GM19395 (cell line): ENCODE measurements around the gene COG4.
A peak's percentile ranks its signal among the peaks of the same experiment; 100 is the strongest.
"Not testable (repeated sequence)": the region's sequence is repeated elsewhere in the genome, so short reads cannot be mapped to it uniquely, and the experiment has no call there.

Source experiments
- ATAC-seq: cut with Tn5 transposase; IDR thresholded peaks from one replicate; pipeline ENCODE4 v1.9.1; 2021; ENCODE audit warnings: mild to moderate bottlenecking, moderate library complexity; ENCODE audit not compliant: unreplicated experiment

Gene COG4

DNA sequence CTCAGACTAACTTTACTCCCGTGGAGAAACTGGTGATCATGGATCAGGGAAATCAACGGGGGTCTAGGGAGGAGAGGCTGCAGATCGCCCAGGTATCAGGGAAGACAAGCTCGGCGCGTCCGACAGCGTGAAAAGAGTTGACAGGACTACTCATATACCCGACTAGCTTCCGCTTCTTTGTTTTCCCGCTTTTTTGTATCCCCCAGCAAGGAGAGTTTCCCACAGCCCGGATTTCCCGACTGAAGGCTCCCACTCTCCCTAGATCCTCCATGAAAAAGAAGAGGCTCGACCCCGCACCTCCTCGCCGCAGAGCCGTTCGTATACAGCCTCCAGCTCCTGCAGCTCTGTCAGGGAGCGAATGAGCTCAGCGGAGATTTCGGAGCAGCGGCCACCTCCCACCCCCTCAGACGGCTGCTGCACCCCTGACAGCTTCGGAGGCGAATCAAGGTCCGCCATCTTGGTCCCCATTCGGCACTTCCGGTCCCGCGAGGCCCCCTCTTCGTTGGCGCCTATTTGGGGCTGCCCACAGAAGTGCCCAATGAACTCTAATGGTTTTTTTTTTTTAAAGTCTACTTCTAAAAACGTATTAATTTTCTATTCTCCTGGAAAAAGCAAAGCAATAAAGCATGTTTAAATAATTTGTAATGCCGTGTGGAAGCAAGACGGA lies at the start of gene COG4:
TSS of gene COG4 (minus strand) at position 479 of the 667 bp plus-strand sequence. CDS start at position 468, 11 bp downstream.
- peak; percentile 67 for ATAC-seq

DNA sequence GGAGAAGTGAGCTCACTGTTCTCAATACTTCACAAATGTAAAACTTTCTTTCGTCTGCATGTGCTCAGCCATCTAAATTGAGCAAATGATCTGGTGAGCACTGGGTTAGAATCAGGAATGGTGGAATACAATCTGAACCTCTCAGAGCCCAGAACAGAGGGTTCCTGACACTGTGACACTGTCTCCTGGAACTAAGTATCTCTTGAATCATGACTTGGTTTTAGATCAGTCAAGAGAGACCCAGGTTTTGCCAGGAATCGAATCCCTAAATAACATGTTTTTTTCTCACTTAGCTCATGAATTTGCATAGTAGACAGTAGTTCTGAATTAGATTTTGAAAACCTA lies 49.5 kb upstream of the COG4 start:
- no peak for ATAC-seq

DNA sequence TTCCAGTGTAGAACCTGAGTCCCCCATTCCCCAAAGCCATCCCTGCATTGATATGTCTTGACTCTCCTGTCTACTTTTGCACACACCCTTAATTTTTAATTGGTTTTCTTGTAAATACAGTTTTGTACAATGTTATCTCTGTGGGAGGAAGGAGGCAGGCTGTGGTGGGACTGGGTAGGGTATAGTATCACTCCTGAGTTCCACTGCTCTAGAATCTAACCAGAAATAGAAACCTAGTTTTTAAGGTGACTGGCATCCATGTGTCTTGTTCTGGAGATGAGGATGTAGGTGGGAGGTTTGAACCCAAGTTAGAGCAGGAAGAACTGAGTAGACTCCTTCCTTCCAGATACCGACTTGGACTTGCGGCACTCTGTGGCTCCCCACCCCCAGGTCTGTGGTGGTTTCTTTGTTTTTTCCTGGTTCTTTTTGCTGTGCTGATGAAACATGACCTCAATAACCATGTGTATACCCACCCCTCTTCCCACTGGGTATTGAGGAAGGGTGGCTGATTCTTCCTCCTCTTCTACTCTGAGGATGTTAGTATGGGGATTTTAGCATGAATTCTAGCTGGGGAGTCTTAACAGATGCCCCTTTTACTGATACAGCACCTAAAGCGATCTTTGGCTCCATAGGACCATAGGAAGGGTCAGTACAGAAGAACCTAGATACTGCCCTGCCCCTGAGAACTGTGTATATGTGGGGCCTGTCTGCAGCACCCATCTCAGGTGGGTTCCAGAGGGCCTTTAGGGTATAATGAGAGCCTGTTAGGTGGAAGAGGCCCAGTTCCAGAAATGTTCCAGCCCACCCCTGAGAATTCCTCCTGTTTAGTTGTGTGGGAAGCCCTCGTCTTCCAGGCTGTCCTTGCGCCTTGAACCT lies 48.9 kb upstream of the COG4 start:
- no peak for ATAC-seq

- no peak for ATAC-seq
These were observed 48.3 kb upstream of the COG4 start for GRCh38 chr16:70571623-70572022.

DNA sequence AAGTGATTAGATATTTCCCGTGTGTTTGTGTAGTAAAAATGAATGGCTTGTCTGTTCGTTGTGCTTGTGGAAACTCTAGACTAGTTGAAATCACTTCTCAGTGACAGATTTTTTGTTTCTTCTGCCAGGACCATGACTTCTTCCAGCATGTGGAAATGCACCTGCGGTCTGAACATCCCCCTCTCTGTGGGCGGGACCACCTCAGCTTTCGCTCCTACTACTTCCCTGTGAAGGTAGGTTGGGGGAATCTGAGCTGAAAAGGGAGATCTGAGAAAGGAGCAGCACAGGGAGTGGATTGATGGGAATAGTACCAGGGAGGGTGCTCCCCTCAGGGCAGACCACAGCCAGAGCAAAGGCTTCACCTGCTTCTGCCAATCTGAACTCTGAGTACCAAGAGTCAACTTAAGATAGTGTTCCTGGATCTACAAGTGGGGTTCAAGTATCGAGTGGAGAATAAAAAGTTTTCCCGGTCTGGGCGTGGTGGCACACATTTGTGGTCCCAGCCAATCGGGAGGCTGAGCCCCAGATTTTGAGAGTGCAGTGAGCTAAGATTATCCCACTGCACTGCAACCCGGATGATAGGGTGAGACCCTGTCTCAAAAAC lies 47.7 kb upstream of the COG4 start:
- no peak for ATAC-seq

GRCh38 chr16:70569752-70570151 lies 46.4 kb upstream of the COG4 start:
- no peak for ATAC-seq

DNA sequence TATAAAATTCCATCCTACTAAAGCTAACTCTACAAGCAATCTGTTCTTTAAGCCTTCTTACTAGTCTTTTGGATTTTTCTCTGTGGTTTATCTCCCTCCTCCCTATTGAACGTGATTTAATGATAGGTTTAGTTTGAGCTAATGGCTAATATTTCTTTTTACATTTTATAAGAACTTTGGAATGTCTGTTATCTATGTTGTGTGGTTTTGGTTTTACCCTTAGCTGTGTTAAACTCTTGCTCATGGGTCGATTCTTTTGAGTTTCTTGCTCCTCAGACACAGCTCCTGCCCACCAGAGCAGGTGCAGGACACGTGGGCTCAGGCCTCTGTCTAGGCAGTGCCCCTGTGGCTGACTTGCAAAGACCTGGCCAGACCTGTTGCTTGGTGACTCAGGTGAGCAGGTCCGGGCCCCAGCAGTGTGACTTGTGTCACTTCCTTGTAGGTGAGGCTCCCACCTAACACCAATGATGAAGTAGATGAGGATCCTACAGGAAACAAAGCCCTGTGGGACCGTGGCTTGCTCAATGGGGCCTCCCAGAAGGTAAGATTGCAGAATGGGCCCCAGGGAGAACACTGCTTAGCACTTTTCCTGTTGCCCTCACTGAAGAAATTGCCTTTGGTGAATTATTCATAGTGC lies 45.4 kb upstream of the COG4 start:
- no peak for ATAC-seq

DNA sequence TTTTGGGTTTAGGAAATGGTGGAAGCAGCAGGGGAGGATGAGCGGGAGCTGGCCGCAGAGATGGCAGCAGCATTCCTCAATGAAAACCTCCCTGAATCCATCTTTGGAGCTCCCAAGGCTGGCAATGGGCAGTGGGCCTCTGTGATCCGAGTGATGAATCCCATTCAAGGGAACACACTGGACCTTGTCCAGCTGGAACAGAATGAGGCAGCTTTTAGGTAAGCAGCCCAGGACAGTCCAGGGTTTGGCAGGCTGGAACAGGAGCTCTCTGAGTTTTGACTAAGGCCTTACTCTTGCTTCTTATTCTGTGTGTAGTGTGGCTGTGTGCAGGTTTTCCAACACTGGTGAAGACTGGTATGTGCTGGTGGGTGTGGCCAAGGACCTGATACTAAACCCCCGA lies 41.7 kb upstream of the COG4 start:
- no peak for ATAC-seq

DNA sequence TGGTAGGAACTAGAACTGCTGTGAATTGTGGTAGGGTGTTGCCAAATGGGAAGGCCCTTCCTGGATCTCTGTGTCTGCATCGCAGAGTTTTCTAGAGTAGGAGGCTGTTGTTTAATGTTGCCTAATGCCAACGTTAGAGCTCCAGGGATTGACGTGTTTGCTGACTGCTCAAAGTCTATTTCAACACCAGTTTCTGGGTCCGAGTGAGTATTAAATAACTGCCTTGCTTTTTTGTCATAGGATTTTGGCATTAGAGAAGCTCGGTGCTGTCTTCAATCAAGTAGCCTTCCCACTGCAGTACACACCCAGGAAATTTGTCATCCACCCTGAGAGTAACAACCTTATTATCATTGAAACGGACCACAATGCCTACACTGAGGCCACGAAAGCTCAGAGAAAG lies 40.3 kb upstream of the COG4 start:
- no peak for ATAC-seq

DNA sequence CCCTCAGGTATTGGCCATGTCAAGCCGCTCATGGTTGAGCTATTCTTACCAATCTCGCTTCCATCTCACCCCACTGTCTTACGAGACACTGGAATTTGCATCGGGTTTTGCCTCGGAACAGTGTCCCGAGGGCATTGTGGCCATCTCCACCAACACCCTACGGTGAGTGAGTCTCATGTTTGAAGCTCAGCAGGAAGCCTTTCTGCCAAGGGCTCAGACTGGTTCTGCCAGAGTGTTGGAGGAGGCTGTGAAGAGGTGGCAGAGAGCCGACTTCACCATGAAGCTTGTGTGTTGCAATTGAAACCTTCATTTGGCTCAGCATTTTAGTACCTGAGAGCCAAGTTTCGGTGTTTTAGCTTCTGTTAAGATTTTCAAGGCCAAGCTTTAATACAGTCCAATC lies 38.3 kb upstream of the COG4 start:
- ATAC-seq = no peak

DNA sequence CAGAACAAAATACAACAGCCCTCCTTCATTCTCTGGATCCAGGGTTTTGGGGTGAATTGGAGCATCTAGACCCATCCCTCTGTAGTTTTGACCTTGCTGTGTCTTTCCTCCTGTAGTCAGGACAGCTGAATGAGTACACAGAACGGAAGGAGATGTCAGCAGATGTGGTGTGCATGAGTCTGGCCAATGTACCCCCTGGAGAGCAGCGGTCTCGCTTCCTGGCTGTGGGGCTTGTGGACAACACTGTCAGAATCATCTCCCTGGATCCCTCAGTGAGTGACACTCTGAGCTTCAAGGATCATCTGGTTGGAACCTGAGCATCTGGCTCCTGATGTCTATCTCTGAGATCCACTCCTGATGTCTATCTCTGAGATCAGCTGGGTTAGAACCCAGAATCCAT lies 32.7 kb upstream of the COG4 start:
- ATAC-seq = no peak

GRCh38 chr16:70553645-70554044 lies 30.3 kb upstream of the COG4 start:
- no peak for ATAC-seq

DNA sequence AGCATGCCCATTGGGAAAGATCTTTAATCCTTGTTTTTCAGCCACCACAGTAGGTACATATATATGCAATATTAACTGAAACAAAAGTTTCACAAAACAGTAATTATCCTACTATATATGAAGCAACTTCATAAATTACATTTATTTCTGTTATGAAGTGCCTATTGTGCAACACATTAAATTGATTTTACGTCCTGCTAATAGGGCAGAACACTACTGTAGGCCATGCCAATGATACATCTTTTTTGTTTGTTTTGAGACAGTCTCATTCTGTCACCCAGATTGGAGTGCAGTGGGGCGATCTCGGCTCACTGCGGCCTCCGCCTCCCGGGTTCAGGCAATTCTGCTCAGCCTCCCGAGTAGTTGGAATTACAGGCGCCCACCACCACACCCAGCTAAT lies 29.3 kb upstream of the COG4 start:
- ATAC-seq = no peak

GRCh38 chr16:70551788-70552187 lies 28.4 kb upstream of the COG4 start:
- no peak for ATAC-seq

- ATAC-seq = no peak
These were observed 26.7 kb upstream of the COG4 start for GRCh38 chr16:70550082-70550481.

GRCh38 chr16:70548936-70549335 lies 25.6 kb upstream of the COG4 start:
- ATAC-seq = no peak

DNA sequence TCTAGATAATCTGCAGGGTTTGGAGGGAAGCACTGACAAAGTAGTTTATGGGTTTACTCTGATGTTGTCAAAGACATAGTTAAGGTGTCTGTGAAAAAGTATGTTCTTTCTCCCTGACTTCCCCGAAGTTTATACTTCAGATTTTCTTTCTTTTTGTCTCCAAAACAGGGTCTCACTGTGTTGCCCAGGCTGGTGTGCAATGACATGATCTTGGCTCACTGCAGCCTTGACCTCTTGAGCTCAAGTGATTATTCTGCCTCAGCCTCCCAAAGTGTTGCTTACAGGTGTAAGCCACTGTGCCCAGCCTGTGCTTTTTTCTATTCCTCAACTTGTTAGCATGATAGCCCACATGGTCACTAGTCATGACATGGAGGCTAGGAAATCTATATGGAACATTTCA lies 21.2 kb upstream of the COG4 start:
- no peak for ATAC-seq

DNA sequence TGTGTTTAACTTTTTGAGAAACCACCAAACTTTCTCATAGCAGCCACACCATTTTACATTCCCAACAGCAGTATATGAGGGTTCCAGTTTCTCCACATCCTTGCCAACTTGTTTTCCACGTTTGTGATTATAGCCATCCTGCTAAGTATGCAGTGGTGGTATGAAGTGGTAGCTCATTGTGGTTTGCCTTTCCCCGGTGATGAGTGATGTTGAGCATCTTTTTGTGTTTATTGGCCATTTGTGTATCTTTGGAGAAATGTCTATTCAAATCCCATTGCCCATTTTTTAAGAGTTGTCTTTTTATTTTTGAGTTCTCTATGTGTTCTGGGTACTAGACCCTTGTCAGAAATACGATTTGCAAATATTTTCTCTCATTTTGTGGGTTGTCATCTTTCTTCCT lies 17.6 kb upstream of the COG4 start:
- ATAC-seq = no peak

GRCh38 chr16:70534971-70535370 lies 11.6 kb upstream of the COG4 start:
- no peak for ATAC-seq

DNA sequence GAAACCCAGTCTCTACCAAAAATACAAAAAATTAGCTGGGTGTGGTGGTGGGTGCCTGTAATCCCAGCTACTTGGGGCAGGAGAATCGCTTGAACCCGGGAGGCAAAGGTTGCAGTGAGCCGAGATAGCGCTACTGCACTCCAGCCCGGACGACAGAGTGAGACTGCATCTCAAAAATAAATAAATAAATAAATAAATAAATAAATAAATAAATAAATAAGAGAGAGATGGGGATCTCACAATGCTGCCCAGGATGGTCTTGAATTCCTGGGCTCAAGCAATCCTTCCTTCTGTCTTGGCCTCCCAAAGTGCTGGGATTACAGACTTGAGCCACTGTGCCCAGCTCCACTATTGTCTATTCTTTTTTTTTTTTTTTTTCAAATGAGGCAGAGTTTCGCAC lies 6.6 kb upstream of the COG4 start:
- not testable (repeated sequence) for ATAC-seq

- no peak for ATAC-seq
These were observed 5.9 kb upstream of the COG4 start for GRCh38 chr16:70529051-70529777.
